Epithelial cell of esophagus (primary cell): ENCODE measurements around the gene SOX14.

Source experiments
- DNase-seq: peaks from one replicate; pipeline ENCODE4 v3.0.0; 2010; ENCODE audit warnings: low read depth
- H3K4me3 ChIP-seq: 2 replicates; pipeline ENCODE4 v1.5.1; 2011; ENCODE audit warnings: mild to moderate bottlenecking, low read length, control low read depth
- CTCF ChIP-seq: IDR thresholded peaks from 2 replicates; pipeline ENCODE4 v1.5.1; 2011; ENCODE audit warnings: low read depth, mild to moderate bottlenecking, low read length, control low read depth, inconsistent platforms; ENCODE audit not compliant: insufficient read depth; ENCODE audit errors: missing control alignments

The SOX14 gene

GRCh38 chr3:137803215-137803614, 39.1 kb downstream of the SOX14 start:
- no peak overlapping the region for H3K4me3 ChIP-seq
- no peak for DNase-seq
- TF ChIP-seq CTCF = no peak

- DNase-seq = no peak
- no peak for TF ChIP-seq CTCF
- H3K4me3 ChIP-seq = no peak overlapping the region
These were observed 43.9 kb downstream of the SOX14 start for GRCh38 chr3:137807998-137808397.

GRCh38 chr3:137809509-137809908, 45.4 kb downstream of the SOX14 start:
- no peak for TF ChIP-seq CTCF
- H3K4me3 ChIP-seq = no peak overlapping the region
- DNase-seq = no peak

- no peak for TF ChIP-seq CTCF
- no peak overlapping the region for H3K4me3 ChIP-seq
- DNase-seq = no peak
These were observed 47.9 kb downstream of the SOX14 start for GRCh38 chr3:137812023-137812422.

- TF ChIP-seq CTCF = no peak
- H3K4me3 ChIP-seq = no peak overlapping the region
- DNase-seq = no peak
These were observed 51.1 kb downstream of the SOX14 start for GRCh38 chr3:137815251-137815650.
